ENCODE data around the gene PPP1R14B.

The PPP1R14B gene, protein sequence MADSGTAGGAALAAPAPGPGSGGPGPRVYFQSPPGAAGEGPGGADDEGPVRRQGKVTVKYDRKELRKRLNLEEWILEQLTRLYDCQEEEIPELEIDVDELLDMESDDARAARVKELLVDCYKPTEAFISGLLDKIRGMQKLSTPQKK

DNA sequence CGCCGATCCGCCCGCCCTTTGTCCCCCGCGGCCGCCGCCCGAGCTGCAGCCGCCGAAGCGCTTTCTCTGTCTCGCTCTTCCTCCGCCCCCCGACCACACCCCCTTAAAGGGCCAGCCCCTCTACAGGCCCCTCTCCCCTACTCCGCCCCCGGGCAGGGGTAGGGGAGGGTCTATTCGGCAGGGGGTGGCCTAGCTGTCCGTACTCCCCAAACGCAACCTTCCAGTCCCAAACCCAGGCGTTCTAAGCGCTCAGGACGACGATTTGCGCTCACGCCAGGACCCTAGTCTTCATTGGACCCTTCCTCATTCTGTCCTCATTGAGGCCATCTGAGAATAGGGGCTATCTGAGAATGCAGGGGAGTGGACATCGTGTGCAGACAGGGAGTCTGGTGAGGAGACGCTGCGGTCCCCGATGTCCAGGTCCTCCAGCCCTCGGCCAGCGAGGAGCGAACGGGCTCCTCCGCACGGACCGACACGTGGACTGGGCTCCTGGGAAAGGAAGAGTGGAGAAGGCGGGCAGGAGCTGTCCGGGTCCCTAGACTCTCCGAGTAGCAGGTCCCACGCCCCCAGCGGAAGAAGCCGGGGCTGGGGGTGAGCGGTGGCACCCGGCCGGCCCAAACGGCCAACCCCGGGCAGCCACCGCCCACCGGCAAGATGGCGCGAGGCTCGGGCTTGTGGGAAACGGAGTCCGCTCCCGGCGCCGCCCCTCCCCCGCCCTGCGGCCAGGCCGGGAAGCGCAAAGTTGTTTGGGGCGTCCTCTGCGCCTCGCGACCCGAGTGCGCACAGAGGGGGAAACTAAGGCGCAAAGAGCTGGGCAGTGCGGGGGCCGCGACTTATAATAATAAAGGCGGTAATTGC is at the start of gene PPP1R14B:
PPP1R14B (minus strand) TSS at position 73 of the 858 bp plus-strand sequence. CDS start 270 bp downstream, outside the sequence.
- DNase-seq (ENCODE audit: low spot score) = peak; percentile 83

DNA sequence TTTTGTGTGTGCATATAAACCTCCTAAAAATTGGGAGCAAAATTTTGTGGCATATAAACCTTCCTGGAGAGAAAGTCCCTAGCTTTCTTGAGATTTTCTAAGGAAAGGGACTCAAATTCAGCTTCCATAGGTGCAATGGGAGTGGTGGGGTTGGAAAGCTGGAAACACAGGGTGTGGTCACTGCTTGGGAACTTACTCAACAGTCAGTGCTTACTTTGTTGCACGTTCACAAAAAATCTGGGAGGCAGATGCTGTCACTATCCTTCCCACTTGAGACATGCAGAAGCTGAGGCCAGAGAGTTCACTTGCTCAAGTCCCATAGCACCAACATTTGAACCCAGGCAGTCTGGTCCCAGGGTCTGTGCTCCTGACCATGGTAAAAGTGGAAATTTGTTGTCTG is 49.5 kb upstream of the PPP1R14B start:
- DNase-seq (ENCODE audit: low spot score) = no peak

DNA sequence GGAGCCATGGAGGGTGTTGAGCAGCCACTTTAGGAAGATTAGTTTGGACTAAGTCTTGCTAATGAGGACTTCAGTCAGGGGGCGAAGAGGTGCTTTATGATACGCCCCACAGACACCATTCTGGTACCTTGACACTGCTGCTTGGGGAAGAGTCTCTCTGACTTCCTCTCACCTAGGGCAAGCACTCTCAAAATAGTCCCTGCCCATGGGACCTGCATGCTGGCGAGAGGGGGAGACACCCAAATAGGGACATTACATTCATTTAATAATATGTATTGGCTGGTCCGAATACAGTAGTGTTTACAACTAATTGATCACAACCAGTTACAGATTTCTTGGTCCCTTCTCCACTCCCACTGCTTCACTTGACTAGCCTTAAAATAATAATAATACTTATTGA is 49.0 kb upstream of the PPP1R14B start:
- DNase-seq (ENCODE audit: low spot score) = no peak

DNA sequence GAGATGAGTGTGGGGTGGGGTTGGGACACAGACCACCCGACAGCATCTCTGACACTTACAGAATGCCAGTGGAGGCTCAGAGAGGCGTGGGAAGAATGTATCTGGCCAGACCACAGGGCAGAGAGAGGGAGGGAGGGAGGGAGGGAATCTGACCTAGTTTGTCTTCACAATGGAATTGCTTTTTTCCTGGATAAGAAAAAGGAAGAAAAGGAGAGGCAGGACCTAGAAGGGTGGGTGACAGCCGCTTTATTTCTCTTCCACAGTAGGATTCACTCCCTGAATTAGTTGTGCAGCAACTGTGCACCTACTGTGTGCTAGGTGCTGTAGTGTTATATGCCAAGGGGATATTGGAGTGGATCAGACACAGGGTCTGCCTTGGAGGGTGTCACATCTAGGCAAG is 48.0 kb upstream of the PPP1R14B start:
- DNase-seq (ENCODE audit: low spot score) = no peak

DNA sequence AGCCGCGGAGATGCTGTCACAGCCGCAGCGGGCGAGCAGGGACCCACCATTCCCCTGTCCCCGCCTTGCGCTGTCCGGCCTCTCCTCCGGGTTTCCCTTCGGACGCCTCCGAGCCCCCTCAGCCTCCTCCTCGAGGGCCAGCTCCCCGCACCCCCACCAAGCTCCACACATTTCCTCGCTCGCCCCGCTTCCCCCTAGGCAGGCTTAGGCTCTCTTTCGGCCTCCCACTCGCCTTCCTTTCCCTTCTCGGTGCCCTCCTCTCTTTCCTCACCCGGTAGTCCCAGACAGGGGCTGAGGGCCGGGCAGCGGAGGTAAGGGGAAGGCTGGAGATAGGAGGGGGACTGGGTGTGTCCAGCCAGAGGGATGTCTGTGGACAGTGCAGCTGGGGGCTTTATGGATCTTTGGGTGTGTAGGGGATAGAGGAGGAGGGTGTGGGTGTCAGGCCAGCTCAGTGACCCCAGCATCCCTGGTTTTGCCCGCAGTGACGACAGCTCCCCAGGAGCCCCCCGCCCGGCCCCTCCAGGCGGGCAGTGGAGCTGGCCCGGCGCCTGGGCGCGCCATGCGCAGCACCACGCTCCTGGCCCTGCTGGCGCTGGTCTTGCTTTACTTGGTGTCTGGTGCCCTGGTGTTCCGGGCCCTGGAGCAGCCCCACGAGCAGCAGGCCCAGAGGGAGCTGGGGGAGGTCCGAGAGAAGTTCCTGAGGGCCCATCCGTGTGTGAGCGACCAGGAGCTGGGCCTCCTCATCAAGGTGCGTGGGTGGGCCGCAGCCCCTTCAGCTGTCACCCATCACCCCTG is 45.9 kb upstream of the PPP1R14B start:
- no peak for DNase-seq (ENCODE audit: low spot score)

DNA sequence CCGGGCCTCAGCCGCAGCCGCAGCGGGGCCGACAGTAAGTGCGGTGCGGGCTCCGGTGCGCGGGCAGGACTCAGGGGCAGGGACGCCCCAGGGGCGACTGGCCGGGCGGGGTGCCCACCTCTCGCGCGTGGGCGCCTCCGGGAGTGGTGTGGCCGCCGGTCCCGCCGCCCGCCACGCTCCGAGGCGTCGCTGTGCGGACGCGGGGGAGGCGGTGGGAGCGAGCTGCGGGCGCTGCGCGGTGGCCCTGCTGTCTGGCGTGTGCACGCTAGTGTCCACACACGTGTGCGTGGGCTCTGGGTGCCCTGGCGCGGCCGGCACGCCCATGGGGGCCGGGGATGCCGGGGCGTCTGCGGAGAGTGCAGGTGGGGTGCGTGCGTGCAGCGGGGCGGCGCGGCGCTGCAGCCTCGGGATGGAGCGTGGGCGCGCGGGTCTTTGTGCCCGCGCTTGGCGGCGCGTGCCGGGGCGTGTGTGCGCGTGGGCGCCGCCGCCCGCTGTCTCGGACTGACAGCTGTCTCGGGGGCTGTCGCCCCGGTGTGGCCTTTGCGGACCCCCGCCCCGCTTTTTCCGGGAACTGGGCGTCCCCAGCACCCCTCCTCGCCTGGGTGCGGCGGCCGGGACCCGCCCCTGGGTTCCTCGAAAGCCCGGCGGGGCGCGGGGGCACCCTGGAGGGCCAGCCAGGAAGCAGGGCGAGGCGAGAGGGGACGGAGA is 45.2 kb upstream of the PPP1R14B start:
- no peak for DNase-seq (ENCODE audit: low spot score)

DNA sequence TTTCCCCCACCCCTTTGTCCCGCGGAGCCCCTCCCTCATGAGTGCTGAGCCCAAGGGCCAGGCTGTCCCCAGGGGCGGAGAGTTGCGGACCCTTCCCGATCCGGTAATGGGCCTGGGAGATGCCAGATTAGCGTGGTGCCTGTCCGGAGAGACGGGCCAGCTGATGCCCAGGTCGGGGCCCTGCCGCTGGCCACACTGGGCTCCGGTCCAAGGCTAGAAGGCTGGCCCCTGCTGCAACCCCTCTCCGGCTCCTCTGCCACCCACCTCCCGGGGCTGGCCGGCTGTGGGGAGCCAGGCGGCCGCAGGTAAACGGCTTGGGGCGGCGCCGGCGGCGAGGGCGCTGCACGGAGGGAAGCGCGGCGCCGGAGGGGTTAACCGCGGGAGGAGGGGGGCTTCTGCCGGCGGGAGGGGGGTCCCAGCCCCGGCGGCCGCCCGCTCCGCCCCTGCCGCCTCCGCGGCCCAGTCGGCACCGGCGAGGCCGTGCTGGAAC is 44.6 kb upstream of the PPP1R14B start, which contains the start of gene KCNK4:
KCNK4 (plus strand) TSS at position 41 of the 490 bp plus-strand sequence. CDS start 1,717 bp downstream, outside the sequence.
- DNase-seq (ENCODE audit: low spot score) = no peak

DNA sequence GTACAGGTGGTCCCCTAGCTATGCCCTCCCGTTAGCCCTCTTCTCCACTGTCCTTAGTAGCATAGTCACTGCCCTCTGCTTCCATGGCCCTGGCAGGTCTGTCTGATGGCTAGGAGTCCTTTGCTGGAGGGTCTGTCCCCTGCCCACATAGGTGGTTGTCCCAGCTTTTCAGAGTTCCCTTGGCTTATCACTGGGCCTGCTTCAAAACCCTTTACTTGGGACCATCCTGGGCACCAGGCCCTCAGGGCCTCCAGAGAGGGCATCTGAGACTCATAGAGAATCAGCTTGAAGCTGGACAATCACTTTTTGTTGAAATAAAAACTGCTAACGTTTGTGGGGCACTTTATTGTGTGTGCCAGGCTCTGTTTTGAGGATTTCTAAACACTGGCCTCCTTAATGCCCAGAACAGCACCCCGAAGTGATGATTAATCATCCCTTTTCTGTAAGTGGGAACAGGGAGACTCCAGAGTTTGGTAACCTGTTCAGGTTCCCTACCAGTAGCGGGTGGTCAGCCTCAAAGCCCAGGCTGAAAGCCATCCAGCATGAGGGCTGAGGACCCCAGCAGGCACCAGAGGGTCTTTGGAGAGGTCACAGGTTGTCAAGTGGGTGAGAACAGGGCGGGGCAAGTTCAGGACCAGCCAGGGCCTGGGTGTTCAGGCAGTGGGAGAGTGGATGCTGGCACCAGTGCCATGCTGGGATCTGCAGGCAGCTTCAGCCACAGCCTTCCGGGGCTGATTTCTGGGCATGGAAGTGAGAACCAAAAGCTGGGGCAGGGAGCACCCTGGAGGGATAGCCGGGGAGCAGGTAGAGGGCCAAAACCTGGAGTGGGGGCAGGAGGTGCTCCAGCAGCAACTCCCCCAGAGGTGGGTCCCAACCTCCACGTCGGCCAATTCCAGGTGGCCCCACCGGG is 43.9 kb upstream of the PPP1R14B start:
- no peak for DNase-seq (ENCODE audit: low spot score)

DNA sequence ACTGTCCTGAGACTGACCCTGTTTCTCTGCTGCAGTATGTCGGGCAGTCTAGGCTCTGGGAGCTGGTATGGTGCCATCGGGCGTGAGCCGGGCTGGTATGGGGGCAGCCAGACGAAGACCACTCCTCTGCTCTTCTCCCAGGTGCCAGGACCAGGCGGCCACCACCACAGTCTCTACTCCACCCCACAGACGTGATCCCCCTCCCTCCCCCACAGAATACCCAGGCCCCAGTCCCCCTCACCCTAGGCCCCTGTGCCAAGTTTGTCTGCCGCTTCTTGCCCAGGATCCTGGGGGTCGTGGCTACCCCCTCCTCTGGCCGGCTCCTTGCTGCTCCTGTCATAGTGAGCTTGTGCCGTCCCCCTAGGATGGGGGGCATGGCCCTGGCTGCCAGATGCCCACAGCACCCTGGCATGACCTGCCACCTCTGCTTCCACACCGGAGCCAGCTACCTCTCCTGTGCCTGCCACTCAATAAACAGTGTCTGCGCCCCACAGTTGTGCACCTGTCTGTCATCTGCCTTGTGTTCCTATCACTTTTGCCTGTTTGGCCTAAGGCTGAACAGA is 42.3 kb upstream of the PPP1R14B start:
- DNase-seq (ENCODE audit: low spot score) = no peak

DNA sequence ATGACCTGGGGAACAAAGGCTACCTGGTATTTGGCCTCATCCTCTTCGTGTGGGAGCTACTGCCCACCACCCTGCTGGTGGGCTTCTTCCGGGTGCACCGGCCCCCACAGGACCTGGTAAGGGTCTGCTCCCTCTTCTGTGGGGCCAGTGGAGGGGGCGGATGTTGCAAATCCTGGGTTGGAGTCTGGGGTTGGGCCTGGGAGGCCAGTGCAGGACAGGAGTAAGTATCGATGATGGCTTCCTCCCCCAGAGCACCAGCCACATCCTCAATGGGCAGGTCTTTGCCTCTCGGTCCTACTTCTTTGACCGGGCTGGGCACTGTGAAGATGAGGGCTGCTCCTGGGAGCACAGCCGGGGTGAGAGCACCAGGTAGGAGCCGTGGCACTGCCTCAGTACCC is 41.6 kb upstream of the PPP1R14B start:
- DNase-seq (ENCODE audit: low spot score) = no peak

DNA sequence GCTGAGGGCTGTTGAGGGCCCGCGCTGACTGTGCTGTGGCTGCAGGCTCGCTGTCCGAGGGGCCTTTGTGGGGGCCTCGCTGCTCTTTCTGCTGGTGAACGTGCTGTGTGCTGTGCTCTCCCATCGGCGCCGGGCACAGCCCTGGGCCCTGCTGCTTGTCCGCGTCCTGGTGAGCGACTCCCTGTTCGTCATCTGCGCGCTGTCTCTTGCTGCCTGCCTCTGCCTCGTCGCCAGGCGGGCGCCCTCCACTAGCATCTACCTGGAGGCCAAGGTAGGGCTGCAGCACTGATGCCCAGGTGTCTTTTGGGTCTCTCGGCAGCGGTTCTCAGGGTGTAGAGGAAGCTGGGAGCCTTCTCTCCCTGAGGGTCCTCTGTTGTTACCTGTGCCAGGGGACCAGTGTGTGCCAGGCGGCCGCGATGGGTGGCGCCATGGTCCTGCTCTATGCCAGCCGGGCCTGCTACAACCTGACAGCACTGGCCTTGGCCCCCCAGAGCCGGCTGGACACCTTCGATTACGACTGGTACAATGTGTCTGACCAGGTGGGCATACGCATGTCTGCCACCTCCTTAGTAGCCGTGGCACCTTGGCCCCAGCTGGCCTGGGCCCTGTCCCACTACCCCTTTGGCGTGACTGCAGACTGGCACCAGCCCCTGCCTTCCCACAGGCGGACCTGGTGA is 41.1 kb upstream of the PPP1R14B start:
- DNase-seq (ENCODE audit: low spot score) = no peak

DNA sequence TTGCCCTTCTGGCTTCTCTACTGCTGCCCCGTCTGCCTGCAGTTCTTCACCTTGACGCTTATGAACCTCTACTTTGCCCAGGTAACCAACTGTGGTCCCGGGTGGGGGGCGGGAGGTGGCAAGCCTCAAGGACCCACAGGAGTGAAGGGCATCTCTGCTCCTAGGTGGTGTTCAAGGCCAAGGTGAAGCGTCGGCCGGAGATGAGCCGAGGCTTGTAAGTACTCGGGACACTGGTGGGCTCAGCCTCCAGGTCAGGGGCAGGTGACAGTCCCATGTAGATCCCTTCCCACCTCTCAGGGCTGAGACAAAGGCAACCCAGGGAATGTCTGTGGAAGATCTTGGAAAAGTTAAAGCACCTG is 40.0 kb upstream of the PPP1R14B start:
- DNase-seq (ENCODE audit: low spot score) = no peak

DNA sequence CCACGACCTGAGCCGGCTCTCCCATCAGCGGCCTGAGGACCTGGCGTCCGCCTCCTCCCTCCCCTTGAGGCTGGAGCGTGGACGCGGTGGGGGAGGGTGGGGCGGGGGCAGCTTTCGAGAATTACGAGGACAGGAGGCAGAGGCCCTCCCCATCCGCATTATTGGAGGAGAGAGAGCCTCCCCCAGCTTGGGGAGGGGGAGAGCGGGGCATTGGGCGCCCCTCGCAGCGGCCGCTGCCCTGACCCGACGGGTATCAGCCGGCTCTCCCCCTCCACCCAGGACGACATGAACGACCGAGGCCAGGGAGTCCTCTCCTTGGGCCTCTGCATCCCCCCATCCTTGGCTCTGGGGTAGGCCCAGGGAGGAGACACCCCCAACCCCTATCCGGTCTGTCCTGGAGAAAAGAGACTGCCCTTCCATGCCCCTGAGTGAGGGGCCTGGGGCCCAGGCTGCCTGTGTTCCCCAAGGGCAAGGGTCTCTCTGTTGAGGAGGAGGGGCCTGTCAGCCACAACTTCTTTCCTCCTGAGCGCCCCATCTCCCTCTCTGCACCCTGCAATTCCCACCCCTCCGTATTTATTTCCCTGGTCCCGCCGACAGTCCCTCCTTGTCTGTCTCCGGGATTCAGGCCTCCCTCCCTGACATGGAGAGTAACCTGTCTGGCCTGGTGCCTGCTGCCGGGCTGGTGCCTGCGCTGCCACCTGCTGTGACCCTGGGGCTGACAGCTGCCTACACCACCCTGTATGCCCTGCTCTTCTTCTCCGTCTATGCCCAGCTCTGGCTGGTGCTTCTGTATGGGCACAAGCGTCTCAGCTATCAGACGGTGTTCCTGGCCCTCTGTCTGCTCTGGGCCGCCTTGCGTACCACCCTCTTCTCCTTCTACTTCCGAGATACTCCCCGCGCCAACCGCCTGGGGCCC is 39.4 kb upstream of the PPP1R14B start:
- DNase-seq (ENCODE audit: low spot score) = peak; percentile 45

DNA sequence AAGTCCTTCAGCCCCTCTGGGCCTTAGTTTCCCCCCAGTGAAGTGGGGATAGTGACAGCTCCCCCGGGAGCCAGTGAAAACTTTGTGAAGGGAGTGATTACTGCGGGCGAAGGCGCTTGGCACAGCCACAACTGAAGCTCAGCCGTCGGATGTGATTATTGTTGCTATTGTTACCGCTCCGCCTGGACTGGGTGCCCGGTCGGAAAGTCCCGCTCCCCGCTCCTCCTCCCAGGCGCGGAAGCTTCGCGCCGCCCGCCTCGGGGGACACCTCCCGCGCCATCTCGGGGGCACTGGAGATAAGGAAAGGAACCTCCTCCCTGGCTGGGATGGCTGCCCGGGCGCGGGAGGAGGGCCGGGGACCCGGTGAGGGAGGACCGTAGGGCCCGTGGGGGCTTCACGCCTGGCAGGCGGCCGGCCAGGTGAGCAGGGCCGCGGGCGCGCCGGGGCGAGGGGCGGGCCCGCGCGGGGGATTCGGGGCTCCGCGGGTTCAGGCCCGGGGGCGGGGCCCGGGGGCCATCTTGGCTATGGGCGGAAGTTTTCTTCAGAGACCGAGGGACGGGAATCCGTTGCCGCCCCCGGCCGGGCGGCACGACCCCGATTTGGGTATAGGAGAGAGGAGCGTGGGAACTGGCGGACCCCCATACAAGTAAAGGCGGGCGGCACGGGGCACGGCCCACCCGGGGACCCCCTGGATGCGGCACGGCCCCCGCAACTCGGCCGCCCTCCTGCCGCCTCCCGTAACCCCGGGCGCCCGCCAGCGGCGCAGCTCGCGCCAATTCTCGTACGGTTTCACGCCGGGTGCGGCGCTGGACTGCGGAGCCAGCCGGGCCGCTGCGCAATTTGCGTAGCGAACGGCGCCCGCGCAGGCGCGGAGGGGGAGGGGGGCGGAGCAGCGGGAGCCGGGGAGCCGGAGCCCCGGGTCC is 38.5 kb upstream of the PPP1R14B start, which contains the start of gene GPR137:
GPR137 (plus strand) TSS at position 887 of the 923 bp plus-strand sequence. CDS start 677 bp downstream, outside the sequence.
- peak; percentile 94 for DNase-seq (ENCODE audit: low spot score)

DNA sequence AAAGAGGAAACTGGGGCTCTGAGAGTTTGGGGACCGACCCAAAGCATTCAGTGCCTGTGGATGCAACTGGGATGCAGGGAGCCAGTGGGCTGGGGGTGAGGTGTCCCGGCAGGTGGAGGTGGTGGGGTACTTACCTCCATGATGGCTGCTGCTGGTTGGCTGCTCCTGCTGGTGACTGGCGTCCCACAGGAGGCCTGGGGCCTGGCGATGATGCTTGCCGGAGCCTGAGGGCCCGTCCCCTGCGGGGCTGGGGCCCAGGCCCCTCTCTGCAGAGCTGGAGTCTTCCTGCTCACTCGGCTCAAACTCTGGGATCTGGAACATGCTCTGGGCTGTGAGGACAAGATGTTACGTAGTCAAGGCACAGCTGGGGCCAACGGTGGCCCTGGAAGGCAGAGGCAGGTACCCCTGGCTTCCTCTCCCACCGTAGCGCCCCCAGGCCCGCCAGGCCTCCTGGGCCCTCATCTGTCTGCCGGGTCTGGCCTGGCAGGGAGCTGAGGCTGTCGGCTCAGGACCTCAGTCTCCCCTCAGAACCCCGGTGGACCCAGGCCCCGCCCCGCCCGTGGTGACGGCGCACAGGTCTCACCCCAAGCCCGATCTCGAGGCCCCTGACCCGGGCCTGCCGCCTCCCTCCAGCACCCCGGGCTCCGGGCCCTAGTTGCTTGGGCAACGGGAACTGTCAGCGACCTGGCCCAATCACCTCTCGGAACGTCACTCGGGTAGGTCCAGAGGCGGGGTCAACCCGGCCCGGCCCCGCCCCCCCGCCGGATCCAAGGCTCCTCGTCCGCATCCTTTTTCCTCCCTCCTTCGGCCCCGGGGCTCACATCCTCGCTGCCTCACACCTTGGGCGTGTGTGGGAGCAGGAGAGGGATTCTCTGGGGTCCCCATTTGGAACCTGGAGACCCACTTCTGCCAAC is 37.6 kb upstream of the PPP1R14B start, which contains the start of gene BAD:
BAD (minus strand) TSS at position 618 of the 914 bp plus-strand sequence; CDS start at position 321, 297 bp downstream.
- DNase-seq (ENCODE audit: low spot score) = peak; percentile 98

DNA sequence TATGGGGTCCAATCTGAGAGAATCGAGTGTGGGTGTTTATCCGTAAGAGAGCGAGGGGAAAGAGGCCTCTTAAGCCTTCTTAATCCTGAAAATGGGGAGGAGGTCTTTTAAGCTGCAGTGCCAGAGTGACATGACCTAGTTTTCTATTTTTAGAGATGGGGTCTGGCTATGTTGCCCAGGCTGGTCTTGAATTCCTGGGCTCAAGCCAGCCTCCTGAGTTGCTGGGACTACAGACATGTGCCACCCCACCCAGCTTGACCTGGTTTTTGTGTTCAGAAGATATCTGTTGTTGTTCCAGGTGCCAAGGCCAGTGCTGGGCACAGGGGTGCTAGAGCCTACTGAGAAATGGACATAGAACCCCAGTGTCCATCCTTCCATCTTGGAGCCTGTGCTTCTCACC is 36.3 kb upstream of the PPP1R14B start:
- DNase-seq (ENCODE audit: low spot score) = no peak

Data from germinal center (tissue), 1 donor.